Effector memory CD4-positive, alpha-beta T cell (primary cell): ENCODE measurements around the gene SFMBT2.

ENCODE experiments used
- DNase-seq, 3 donors: peaks; one replicate each; pipeline ENCODE4 v3.0.0-alpha.2; 2020
- H3K27ac ChIP-seq: 2 replicates; pipeline ENCODE4 v1.7.0; 2013; ENCODE audit warnings: mild to moderate bottlenecking, low read length, moderate library complexity; ENCODE audit not compliant: insufficient read depth, poor library complexity, severe bottlenecking
- H3K27me3 ChIP-seq: replicated peaks from 2 replicates; pipeline ENCODE4 v1.7.0; 2013; ENCODE audit warnings: mild to moderate bottlenecking, low read length; ENCODE audit not compliant: insufficient read depth, control insufficient read depth, poor library complexity, severe bottlenecking
- H3K36me3 ChIP-seq: 2 replicates; pipeline ENCODE4 v1.7.0; 2013; ENCODE audit warnings: mild to moderate bottlenecking, low read length, moderate library complexity; ENCODE audit not compliant: control insufficient read depth, insufficient read depth
- H3K4me1 ChIP-seq: 2 replicates; pipeline ENCODE4 v1.7.0; 2013; ENCODE audit warnings: low read length, mild to moderate bottlenecking; ENCODE audit not compliant: control insufficient read depth, insufficient read depth, poor library complexity, severe bottlenecking
- H3K4me3 ChIP-seq: 2 replicates; pipeline ENCODE4 v1.7.0; 2013; ENCODE audit warnings: low read length, low read depth, mild to moderate bottlenecking; ENCODE audit not compliant: insufficient read depth, poor library complexity, severe bottlenecking
- H3K9me3 ChIP-seq: 2 replicates; pipeline ENCODE4 v1.7.0; 2013; ENCODE audit warnings: mild to moderate bottlenecking, low read length, moderate library complexity; ENCODE audit not compliant: control insufficient read depth

The SFMBT2 gene

GRCh38 chr10:7372504-7372903 is 38.3 kb downstream of the SFMBT2 start:
- H3K27ac ChIP-seq, result no peak overlapping the region
- no peak for DNase-seq
- no peaks in the 10 kb centered on the region for H3K9me3 ChIP-seq
- H3K36me3 ChIP-seq, result peaks cover 17% of the 10 kb centered on the region
- H3K4me1 ChIP-seq, result no peaks in the 10 kb centered on the region
- no peak overlapping the region for H3K4me3 ChIP-seq
- H3K27me3 ChIP-seq, result no peaks in the 10 kb centered on the region

GRCh38 chr10:7370511-7370910 is 40.3 kb downstream of the SFMBT2 start:
- Histone ChIP-seq H3K27me3 (no peaks in the 10 kb centered on the region), H3K9me3 (no peaks in the 10 kb centered on the region), H3K36me3 (peaks cover 34% of the 10 kb centered on the region), H3K27ac (no peak overlapping the region), H3K4me1 (no peaks in the 10 kb centered on the region), H3K4me3 (no peak overlapping the region)
- DNase-seq, result no peak

DNA sequence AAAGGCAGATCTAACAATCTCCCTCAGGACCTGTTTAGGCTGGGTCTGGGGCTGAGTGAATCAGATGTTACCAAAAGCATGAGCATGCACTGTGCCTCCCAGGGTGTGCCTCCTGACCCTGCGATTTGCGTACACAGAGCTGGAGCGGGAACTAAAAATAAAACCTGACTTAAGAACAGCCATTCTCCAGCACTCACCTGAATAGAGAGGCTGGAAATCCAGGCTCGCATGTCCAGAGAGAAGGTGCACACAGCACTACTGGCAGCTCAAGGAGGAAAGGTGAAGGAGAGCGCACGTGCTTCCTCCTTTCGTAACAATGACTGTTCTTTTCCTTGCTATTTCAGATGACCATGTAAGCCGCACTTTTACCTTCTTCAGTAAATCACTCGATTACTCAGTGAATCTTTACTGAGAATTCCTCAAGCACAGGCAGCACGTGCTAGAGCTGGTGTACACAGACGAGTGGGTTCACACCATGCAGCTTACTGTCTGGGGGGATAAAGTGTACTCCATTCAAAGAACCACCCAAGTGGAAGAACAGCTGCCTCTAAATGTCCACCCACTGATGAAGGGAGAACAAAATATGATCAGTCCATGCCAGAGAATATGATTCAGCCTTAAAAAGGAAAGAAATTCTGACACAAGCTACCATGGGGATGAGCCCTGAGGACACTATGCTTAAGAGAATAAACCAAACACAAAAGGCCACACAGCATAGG is 45.6 kb downstream of the SFMBT2 start:
- Histone ChIP-seq H3K27ac (no peak overlapping the region), H3K4me1 (no peaks in the 10 kb centered on the region), H3K4me3 (no peak overlapping the region), H3K27me3 (no peaks in the 10 kb centered on the region), H3K9me3 (no peaks in the 10 kb centered on the region), H3K36me3 (peaks cover 38% of the 10 kb centered on the region)
- no peak for DNase-seq

GRCh38 chr10:7364474-7364873 is 46.4 kb downstream of the SFMBT2 start:
- Histone ChIP-seq H3K9me3 (no peaks in the 10 kb centered on the region), H3K4me1 (no peaks in the 10 kb centered on the region), H3K27ac (no peak overlapping the region), H3K27me3 (no peaks in the 10 kb centered on the region), H3K36me3 (peaks cover 38% of the 10 kb centered on the region), H3K4me3 (no peak overlapping the region)
- DNase-seq, result no peak

GRCh38 chr10:7363700-7364099 is 47.1 kb downstream of the SFMBT2 start:
- H3K27ac ChIP-seq, result no peak overlapping the region
- H3K9me3 ChIP-seq, result no peaks in the 10 kb centered on the region
- DNase-seq, result no peak
- no peak overlapping the region for H3K4me3 ChIP-seq
- H3K4me1 ChIP-seq, result no peaks in the 10 kb centered on the region
- no peaks in the 10 kb centered on the region for H3K27me3 ChIP-seq
- H3K36me3 ChIP-seq, result peaks cover 38% of the 10 kb centered on the region

GRCh38 chr10:7362471-7362870 is 48.4 kb downstream of the SFMBT2 start:
- no peak for DNase-seq
- Histone ChIP-seq H3K4me3 (no peak overlapping the region), H3K27me3 (no peaks in the 10 kb centered on the region), H3K36me3 (peaks cover 34% of the 10 kb centered on the region), H3K4me1 (no peaks in the 10 kb centered on the region), H3K27ac (no peak overlapping the region), H3K9me3 (no peaks in the 10 kb centered on the region)

- H3K9me3 ChIP-seq, result no peaks in the 10 kb centered on the region
- peaks cover 24% of the 10 kb centered on the region for H3K36me3 ChIP-seq
- no peaks in the 10 kb centered on the region for H3K4me1 ChIP-seq
- H3K27ac ChIP-seq, result no peak overlapping the region
- H3K27me3 ChIP-seq, result no peaks in the 10 kb centered on the region
- no peak overlapping the region for H3K4me3 ChIP-seq
- DNase-seq, result no peak
Measured at GRCh38 chr10:7361316-7361715, 49.5 kb downstream of the SFMBT2 start.

DNA sequence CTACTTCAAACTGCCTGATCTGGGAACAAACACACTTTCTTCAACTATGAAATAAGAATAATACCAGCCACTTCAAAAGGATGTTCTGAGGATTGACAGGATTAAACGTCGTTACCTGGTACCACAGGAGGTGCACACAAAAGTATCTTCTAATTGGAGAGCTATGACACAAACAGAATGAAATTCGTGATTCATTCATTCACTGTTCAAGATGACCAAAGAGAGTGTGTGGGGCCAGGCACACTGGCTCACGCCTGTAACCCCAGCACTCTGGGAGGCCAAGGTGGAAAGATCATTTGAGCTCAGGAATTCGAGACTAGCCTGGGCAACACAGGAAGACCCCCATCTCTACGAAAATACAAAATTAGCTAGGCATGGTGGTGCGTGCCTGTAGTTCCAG is 50.9 kb downstream of the SFMBT2 start:
- no peaks in the 10 kb centered on the region for H3K9me3 ChIP-seq
- no peak for DNase-seq
- H3K27ac ChIP-seq, result no peak overlapping the region
- peaks cover 12% of the 10 kb centered on the region for H3K36me3 ChIP-seq
- H3K4me3 ChIP-seq, result no peak overlapping the region
- H3K4me1 ChIP-seq, result no peaks in the 10 kb centered on the region
- no peaks in the 10 kb centered on the region for H3K27me3 ChIP-seq

- Histone ChIP-seq H3K4me1 (no peaks in the 10 kb centered on the region), H3K4me3 (no peak overlapping the region), H3K9me3 (no peaks in the 10 kb centered on the region), H3K27me3 (no peaks in the 10 kb centered on the region), H3K36me3 (peaks cover 6% of the 10 kb centered on the region), H3K27ac (no peak overlapping the region)
- no peak for DNase-seq
Measured at GRCh38 chr10:7359356-7359755, 51.5 kb downstream of the SFMBT2 start.

DNA sequence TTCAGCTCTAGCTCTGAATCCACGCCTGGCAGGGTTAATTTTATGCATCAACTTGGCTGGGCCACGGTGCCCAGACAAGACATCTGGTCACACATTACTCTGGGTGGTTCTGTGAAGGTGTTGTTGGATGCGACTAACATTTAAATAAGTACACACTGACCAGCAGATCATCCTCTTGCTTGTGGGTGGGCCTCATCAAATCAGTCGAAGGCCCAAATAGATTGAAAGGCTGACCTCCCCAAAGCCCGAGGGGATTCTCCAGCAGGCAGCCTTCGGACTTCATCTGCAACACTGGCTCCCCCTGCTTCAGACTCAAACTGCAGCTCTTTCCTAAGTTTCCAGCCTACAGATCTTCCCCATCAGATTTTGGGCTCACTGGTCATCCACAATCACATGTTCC is 53.6 kb downstream of the SFMBT2 start:
- no peak for DNase-seq
- no peak overlapping the region for H3K27ac ChIP-seq
- H3K36me3 ChIP-seq, result peaks cover 6% of the 10 kb centered on the region
- no peaks in the 10 kb centered on the region for H3K9me3 ChIP-seq
- no peak overlapping the region for H3K4me3 ChIP-seq
- H3K27me3 ChIP-seq, result no peaks in the 10 kb centered on the region
- H3K4me1 ChIP-seq, result no peaks in the 10 kb centered on the region
